ENCODE results near the gene LAMC1.

LAMC1 gene

GRCh38 chr1:183023146-183023600 lies at the start of gene LAMC1:
Gene LAMC1 (plus strand): TSS chr1:183023420. CDS start chr1:183023717, 297 bp downstream.
- no peak for DNase-seq (ENCODE audit: low read depth in 2 of 2)

- DNase-seq (ENCODE audit: low read depth in 2 of 2): no peak
Measured at GRCh38 chr1:182974506-182975191, 48.6 kb upstream of the LAMC1 start.

GRCh38 chr1:182977480-182977879 lies 45.7 kb upstream of the LAMC1 start:
- DNase-seq (ENCODE audit: low read depth in 2 of 2): no peak

GRCh38 chr1:182978151-182978853 lies 44.9 kb upstream of the LAMC1 start:
- no peak for DNase-seq (ENCODE audit: low read depth in 2 of 2)

DNA sequence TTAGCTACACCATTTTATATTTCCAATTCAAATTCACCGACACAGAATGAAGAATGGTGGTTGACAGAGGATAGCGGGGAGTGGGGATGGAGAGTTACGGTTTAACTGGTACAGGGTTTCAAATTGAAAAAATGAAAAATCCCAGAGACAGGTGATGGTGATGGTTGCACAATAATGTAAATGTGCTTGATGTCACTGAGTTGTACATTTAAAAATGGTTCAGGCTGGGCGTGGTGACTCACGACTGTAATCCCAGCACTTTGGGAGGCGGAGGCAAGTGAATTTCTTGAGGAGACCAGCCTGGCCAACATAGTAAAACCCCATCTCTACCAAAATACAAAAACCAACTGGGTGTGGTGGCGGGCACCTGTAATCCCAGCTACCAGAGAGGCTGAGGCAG lies 39.1 kb upstream of the LAMC1 start:
- no peak for DNase-seq (ENCODE audit: low read depth in 2 of 2)

DNA sequence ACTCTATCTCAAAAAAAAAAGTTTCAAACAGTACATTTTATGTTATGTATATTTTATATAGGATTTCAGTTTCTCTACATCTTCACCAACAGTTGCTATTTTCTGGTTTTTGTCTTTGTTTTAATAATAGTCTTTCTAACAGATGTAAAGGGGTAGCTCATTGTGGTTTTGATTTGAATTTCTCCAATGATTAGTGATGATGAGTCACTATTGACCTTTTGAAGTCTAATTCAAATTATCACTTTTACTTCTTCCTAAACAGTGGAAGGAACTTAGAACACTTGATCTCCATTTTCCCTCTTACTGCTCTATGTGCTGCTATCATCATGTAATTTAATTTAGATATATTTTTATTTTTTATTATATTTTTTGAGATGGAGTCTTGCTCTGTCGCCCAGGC lies 38.6 kb upstream of the LAMC1 start:
- DNase-seq (ENCODE audit: low read depth in 2 of 2): no peak

GRCh38 chr1:182985876-182986275 lies 37.3 kb upstream of the LAMC1 start:
- DNase-seq (ENCODE audit: low read depth in 2 of 2): no peak

GRCh38 chr1:182990413-182991144 lies 32.6 kb upstream of the LAMC1 start:
- no peak for DNase-seq (ENCODE audit: low read depth in 2 of 2)

DNA sequence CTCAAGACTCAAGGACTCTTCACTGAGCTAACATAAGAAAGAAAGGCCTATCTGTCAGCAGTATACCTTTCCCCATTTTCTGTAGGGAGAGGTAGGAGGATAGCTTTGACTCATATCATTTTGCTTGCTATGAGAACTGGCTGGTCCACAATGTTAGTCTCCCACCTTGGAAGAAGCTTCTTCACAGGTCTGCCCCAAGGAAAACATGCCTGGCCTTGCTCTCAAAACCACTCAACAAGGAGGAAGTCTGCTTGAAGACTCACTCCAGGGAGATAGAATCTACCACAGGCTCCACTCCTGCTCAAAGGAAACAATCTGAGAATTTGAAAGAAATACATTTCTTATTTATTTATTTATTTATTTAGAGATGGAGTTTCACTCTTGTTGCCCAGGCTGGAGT lies 29.5 kb upstream of the LAMC1 start:
- no peak for DNase-seq (ENCODE audit: low read depth in 2 of 2)

- no peak for DNase-seq (ENCODE audit: low read depth in 2 of 2)
Measured at GRCh38 chr1:182995894-182996293, 27.3 kb upstream of the LAMC1 start.

DNA sequence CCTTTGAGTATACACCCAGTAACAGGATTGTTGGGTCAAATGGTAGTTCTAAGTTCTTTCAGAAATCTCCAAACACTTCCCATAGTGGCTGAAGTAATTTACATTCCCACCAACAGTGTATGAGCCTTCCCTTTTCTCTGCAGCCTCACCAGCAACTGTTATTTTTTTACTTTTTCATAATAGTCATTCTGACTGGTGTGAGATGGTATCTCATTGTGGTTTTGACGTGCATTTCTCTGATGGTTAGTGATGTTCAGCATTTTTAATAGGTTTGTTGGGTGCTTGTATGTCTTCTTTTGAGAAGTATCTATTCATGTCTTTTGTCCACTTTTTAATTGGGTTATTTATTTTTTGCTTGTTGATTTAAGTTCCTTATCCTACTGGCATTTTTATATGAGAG lies 26.4 kb upstream of the LAMC1 start:
- no peak for DNase-seq (ENCODE audit: low read depth in 2 of 2)

DNA sequence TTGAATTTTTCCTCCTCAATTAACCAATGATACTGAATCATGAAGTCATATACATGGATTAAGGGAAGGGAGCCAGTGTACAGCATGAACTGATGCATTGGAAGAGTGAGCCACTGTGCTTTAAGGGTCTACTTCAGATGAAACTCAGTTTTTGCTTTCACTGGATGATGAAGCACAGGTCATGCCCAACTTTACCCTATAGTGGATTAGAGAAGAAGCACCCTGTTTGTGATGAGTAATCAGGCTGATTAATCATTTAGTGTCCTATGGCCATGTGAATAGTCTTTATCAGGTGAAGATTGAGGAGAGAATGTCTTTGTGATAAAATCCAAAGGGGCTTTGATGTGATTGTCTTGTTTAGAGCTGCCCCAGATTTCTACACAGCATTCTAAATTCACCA lies 24.7 kb upstream of the LAMC1 start:
- DNase-seq (ENCODE audit: low read depth in 2 of 2): no peak

DNA sequence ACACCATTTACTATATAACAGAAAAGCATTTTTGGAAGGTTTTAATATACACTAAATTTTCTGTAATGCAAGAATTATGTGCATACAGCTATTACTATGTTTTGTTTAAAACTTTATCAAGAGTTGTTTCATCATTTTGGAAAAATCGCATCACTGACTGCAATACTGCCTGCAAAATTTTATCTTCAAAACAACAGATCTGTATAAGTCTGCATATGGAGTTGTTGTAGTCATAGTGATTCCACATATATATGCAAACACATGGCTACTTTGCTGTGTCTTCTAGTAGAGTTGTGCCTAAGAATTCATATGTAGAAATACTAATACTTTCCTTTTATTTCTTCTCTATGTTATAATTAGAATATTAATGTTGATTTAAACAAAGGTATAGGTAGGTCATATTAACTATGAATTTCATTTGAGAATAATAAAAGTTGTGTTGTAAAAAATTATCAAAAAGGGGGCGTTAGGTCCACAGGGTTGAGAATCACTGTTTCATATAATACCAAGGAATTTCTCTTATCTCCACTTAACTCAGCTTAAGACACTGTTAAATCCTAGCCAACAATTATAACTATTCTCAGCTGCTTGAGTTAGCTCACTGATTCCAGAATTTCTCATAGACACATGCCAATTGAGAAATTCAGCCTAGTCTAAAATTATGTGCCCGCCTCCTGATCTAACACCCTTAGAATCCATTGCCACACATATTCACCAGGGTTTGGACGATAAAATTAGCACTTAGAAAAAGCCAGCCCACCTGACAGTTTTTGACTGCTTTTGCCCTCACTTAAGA lies 22.9 kb upstream of the LAMC1 start:
- no peak for DNase-seq (ENCODE audit: low read depth in 2 of 2)

- DNase-seq (ENCODE audit: low read depth in 2 of 2): no peak
Measured at GRCh38 chr1:183002267-183002666, 21.0 kb upstream of the LAMC1 start.

DNA sequence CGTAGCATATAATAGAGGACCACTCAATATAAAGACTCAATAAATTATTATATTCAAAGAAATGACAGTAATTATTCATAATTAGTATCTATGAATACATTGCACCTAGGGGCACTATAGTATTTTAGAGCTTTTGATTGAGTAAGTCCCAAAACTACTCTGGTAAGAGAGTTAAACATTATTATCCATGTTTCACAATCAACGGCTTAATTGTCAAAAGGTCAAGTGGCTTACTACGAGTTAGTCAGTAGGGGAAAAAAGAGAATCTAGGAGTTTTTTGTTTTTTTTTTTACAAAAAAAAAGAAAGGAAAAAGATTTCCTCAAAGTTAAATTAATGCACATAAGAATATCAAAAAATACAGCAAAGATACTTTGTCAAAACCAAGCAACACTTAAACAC lies 20.4 kb upstream of the LAMC1 start:
- DNase-seq (ENCODE audit: low read depth in 2 of 2): no peak

DNA sequence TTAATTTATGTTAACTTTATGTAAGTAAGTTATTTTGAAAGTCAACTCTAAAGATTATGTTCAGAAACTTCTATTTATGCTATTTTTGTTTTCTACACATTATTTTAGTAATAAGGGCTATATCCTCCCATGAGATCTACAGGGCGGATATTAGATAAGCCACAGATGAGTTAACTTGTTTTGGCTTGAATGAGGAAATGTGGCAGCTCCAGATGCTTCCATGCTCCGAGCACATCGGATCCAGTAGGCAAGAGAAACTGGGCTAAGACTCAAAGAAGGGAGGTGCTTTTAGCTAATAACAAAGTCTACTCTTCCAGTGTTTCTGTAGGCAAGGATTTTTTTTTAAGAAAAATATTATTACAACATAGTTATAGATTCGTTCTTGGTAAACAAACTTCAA lies 20.0 kb upstream of the LAMC1 start:
- no peak for DNase-seq (ENCODE audit: low read depth in 2 of 2)

DNA sequence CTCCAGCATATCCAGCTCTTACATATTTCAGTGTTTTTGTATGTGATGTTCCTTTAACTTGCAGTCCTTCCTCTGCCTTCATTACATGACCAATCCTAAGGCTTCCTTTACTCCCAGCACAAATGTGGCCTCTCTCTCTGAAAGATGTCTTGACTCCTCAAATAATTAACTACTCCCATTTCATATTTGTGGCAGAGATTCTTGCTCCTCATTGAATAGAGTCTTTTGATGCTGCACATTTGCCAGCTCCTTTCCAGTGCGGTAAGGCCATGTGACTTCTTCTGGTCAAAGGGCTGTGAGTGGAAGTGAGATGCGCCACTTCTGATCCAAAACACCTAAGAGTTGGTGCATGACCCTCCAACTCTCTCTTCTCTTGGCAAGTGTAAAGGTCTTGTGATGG lies 19.1 kb upstream of the LAMC1 start:
- no peak for DNase-seq (ENCODE audit: low read depth in 2 of 2)

DNA sequence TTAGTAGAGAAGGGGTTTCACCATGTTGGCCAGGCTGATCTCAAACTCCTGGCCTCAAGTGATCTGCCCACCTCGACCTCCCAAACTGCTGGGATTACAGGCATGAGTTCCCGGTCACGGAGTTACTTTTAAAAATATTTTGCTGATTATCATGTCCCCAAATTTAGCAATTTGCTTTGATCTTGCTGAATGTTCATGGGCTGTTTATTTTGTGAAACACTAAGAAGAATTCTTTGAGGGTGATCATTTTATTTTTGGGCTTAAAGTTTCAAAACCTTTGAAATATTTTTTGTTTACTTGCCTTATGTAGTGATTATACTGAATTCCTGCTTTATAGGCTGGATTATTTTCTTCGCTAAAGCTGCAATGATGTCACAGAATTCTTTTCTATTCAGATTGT lies 11.4 kb upstream of the LAMC1 start:
- DNase-seq (ENCODE audit: low read depth in 2 of 2): no peak

DNA sequence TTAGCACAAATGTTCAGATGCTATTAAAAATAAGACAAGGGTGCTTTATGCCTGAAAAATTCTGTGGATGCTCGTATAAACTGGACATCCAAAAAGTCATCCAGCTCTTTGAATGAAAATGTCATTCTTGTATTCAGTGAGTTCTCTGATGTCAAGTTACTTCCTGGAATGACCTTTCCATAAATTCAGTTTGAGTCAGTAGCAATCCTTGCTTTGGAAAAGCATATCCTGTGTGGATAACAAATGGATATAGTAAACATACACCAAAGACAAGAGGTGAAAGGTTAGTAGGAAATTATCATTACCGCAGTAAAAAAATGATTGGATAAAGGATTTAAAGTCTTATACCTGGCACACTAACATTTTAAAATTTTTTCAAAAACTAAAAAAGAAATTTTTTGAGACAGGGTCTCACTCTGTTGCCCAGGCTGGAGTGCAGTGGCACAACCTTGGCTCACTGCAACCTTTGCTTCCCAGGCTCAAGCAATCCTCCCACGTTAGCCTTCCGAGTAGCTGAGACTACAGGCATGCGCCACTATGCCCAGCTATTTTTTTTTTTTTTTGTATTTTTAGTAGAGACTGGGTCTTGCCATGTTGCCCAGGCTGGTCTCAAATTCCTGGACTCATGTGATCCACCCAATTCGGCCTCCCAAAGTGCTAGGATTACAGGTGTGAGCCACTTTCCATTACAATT lies 10.8 kb upstream of the LAMC1 start:
- DNase-seq (ENCODE audit: low read depth in 2 of 2): no peak

- DNase-seq (ENCODE audit: low read depth in 2 of 2): no peak
Measured at GRCh38 chr1:183019139-183019740, 4.0 kb upstream of the LAMC1 start.

DNA sequence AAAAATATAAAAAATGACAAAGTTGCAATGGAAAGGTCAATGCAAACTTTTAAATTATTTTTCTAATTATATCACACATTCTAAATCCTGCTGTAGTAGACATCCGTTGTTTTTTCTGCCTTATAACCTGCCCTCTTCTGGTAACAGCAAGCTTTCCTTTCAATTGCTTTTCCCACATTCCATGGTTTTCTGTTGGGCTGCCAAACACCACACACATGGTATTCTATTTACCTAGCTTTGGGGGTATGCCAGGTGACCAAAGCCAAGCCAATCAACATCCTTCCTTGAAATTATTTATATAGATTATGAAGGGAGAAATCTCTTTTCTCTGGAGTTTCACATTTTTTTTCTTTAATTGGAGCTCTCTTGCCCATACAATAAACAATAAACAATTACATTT lies 3.4 kb upstream of the LAMC1 start:
- no peak for DNase-seq (ENCODE audit: low read depth in 2 of 2)

Measured in stimulated activated CD8-positive, alpha-beta memory T cell treated with anti-CD3 and anti-CD28 coated beads, Interleukin-7, amount 100 ng/mL, for 1 hour (primary cell).